HG03103 (cell line): ENCODE data around the gene LEKR1.
"Not testable (repeated sequence)": the region's sequence is repeated elsewhere in the genome, so short reads cannot be mapped to it uniquely, and the experiment has no call there.

Source experiments
- ATAC-seq: cut with Tn5 transposase; IDR thresholded peaks from one replicate; pipeline ENCODE4 v1.9.1; 2021; ENCODE audit warnings: low read depth; ENCODE audit not compliant: unreplicated experiment

Gene LEKR1

GRCh38 chr3:156897851-156898250 is 71.7 kb downstream of the LEKR1 start:
- ATAC-seq, result not testable (repeated sequence)

GRCh38 chr3:156898296-156898880 is 72.2 kb downstream of the LEKR1 start:
- no peak for ATAC-seq

GRCh38 chr3:156899951-156900350 is 73.8 kb downstream of the LEKR1 start:
- ATAC-seq, result no peak

- ATAC-seq, result no peak
Observed at GRCh38 chr3:156902916-156903315, 76.8 kb downstream of the LEKR1 start.

DNA sequence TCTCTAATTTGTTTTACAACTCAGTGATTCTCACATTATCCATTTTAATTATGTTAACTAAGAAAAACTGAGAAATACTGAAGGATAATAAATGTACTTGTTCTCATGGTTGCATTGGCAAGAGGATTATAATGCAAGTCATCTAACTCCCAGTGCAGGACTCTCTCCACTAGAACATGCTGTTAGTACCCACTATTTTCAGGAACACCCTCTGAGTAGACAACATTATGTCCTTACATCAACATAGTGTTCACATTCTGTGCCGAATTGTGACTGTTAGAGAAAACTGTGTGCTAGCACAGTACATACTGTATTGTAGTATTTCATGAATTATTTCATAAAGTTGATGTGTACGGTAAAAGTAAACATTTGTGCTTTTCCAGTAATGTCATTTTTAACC is 80.1 kb downstream of the LEKR1 start:
- no peak for ATAC-seq

GRCh38 chr3:156908398-156908797 is 82.2 kb downstream of the LEKR1 start:
- no peak for ATAC-seq

GRCh38 chr3:156910022-156910421 is 83.9 kb downstream of the LEKR1 start:
- ATAC-seq, result no peak

DNA sequence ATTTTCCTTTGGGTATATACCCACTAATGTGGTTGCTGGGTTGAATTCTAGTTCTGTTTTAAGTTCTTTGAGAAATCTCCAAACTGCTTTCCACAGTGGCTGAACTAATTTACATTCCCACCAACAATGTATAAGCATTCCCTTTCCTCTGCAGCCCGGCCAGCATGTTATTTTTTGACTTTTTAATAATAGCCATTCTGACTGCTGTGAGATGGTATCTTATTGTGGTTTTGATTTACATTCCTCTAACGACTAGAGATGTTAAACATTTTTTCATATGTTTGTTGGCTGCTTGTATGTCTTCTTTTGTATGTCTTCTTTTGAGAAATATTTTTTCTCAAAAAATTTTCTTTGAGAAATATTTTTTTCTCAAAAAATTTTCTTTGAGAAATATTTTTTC is 84.7 kb downstream of the LEKR1 start:
- not testable (repeated sequence) for ATAC-seq

GRCh38 chr3:156914300-156914699 is 88.1 kb downstream of the LEKR1 start:
- ATAC-seq, result not testable (repeated sequence)

DNA sequence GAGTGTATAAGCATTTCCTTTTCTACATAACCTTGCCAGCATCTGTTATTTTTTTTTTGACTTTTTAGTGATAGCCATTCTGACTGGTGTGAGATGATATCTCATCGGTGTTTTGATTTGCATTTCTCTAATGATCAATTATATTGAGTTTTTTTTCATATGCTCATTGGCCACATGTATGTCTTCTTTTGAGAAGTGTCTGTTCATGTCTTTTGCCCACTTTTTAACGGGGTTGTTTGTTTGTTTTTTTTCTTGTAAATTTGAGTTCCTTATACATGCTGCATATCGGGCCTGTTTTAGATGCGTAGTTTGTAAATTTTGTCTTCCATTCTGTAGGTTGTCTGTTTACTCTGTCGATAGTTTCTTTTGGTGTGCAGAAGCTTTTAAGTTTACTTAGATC is 89.2 kb downstream of the LEKR1 start:
- ATAC-seq, result no peak

- ATAC-seq, result no peak
Observed at GRCh38 chr3:156918746-156919145, 92.6 kb downstream of the LEKR1 start.

- ATAC-seq, result no peak
Observed at GRCh38 chr3:156919818-156920217, 93.7 kb downstream of the LEKR1 start.

DNA sequence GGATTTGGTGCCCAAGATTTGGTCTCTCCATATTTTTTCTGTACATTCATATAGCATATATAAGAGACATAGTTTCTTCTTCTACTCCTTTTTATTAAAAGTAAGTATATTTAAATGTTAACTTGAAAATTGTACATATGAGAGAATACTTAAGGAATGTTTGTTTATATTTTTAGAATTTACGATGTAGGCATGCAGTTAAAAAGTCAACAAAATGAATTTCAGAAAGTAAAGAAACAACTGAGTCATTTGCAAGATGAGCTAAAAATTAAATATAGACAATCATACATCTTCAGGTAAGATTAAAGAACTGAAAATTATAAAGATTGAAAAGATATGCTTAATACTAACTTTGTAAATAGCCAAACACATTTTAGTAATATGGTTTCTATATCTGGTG is 94.2 kb downstream of the LEKR1 start:
- ATAC-seq, result no peak

GRCh38 chr3:156923349-156923748 is 97.2 kb downstream of the LEKR1 start:
- no peak for ATAC-seq

- no peak for ATAC-seq
Observed at GRCh38 chr3:156938724-156939123, 112.6 kb downstream of the LEKR1 start.

GRCh38 chr3:156939315-156939714 is 113.2 kb downstream of the LEKR1 start:
- ATAC-seq, result no peak

DNA sequence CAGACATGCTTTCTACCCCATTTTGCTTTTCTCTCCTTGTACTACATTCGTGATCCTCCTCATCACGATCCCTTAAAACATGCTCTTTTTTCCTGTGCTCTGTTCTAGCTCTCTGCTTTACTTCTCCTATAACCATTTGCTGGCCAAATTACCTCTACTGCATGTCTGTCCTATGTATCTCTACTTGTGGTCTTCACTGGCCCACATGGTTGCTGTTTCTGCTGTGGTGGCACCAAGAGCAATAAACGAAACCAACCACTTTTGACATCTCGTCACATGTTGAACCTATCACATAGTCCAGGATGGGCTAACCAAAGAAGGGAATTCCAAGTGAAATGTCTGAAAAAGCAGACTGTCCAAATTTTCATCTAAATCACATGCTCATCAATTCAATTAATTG is 115.2 kb downstream of the LEKR1 start:
- no peak for ATAC-seq

DNA sequence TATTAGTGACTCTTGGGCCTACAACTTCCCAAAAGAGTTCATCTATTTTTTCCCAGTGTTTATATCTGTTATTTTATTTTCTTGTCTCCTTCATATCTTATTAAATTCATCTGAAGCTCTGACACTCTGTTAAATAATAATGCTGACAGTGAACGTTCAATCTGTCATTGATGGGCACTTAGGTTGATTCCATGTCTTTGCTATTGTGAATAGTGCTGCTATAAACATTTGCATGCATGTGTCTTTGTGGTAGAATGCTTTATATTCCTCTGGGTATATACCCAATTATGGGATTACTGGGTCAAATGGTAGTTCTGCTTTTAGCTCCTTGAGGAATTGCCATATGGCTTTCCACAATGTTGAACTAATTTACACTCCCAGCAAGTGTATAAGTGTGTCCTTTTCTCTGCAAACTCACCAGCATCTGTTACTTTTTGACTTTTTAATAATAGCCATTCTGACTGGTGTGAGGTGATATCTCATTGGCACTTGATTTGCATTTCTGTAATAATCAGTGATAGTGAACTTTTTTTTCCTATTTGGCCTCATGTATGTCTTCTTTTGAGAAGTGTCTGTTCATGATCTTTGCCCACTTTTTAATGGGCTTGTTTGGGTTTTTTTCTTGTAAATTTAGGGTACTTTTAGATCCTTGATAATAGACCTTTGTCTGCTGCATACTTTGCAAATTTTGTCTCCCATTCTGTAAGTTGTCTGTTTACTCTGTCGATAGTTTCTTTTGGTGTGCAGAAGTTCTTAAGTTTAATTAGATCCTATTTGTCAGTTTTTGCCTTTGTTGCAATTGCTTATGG is 122.5 kb downstream of the LEKR1 start:
- ATAC-seq, result no peak

DNA sequence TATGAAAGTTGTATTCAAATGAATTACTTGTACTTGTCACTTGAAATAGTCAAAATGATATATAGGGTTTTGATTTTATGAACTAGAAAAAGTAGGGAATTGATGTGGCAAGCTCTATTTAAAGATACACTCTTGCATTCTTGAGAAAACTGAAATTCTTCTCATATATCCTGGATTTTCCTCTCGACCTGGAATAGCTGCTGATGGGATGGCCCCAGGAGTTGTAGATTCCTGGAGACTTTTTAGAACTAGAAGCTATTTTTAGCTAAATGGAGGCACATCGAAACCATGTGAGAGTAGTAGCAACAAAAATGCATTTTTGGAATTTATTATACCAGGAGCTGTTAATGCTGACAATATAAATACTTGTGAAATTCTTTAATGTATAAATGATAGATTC is 125.9 kb downstream of the LEKR1 start:
- no peak for ATAC-seq

DNA sequence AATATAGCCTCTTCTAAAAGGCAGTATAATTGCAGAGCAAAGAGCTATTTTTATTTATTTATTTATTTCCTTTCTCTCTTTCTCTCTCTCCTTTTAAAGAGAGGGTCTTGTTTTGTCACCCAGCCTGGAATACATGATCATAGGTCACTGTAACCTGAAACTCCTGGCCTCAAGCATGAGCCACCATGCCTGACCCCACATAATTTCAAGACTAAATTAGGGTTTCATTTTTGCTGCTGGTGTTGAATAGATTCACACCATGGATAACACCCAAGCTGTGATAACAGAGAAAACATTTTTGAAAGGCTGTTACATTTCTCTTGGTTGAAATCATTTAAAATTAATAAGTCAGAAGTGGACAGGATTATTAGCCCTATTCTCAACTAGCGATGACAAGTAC is 131.6 kb downstream of the LEKR1 start:
- peak; percentile 97 for ATAC-seq

GRCh38 chr3:156963096-156963495 is 136.9 kb downstream of the LEKR1 start:
- no peak for ATAC-seq

GRCh38 chr3:156964577-156964976 is 138.4 kb downstream of the LEKR1 start:
- no peak for ATAC-seq
